Stomach (tissue), 9 donors: ENCODE data around the gene LTBP3. TPM values are rescaled to one million over a fixed set of nuclear protein-coding genes. Genes with fewer than 3 reads are reported as not detected.
A peak's percentile ranks its signal among the peaks of the same experiment; 100 is the strongest.

Source experiments
- DNase-seq, 2 donors: peaks; one replicate each; pipeline versions ENCODE4 v3.0.0 to v3.0.0-alpha.2; 2013 to 2019
- H3K27ac ChIP-seq, 5 donors: fragments of 200-600 bp in 4 of 5; sonication (generic) in 4 of 5; one replicate each; pipeline ENCODE4 v1.5.1; 2013 to 2019; ENCODE audit warnings: mild to moderate bottlenecking in 1 of 5, moderate library complexity in 1 of 5
- H3K27me3 ChIP-seq, 3 donors: fragments of 200-600 bp; sonication (generic); one replicate each; pipeline ENCODE4 v1.5.1; 2017 to 2019; ENCODE audit warnings: mixed run types in 1 of 3
- H3K36me3 ChIP-seq, 4 donors: fragments of 200-600 bp; sonication (generic); 1 replicate in 3 of 4; 2 replicates in 1 of 4; pipeline ENCODE4 v1.5.1; 2016 to 2019
- H3K4me1 ChIP-seq, 4 donors: fragments of 200-600 bp; sonication (generic); one replicate each; pipeline ENCODE4 v1.5.1; 2016 to 2019
- H3K4me3 ChIP-seq, 4 donors: fragments of 200-600 bp; sonication (generic) in 3 of 4; one replicate each; pipeline ENCODE4 v1.5.1; 2016 to 2019; ENCODE audit warnings: mild to moderate bottlenecking in 1 of 4
- H3K9me3 ChIP-seq, 4 donors: fragments of 200-600 bp; sonication (generic); one replicate each; pipeline ENCODE4 v1.5.1; 2016 to 2019
- CTCF ChIP-seq, 7 experiments: fragments of 450-650 bp in 4 of 7; fragments of 200-600 bp in 3 of 7; sonication (generic) in 3 of 7; IDR thresholded peaks; one replicate each; pipeline ENCODE4 v1.5.1; 2016 to 2019; ENCODE audit warnings: antibody characterized with exemption in 7 of 7, control low read depth in 2 of 7, mild to moderate bottlenecking in 1 of 7
- EP300 ChIP-seq: sonication (generic); formaldehyde crosslinking; IDR thresholded peaks from one replicate; pipeline ENCODE4 v1.6.1; 2017; ENCODE audit warnings: antibody characterized with exemption
- POLR2A ChIP-seq, 4 donors: fragments of 450-650 bp; IDR thresholded peaks; one replicate each; pipeline ENCODE4 v1.6.1; 2016; ENCODE audit warnings: antibody characterized with exemption in 4 of 4, control low read depth in 2 of 4, mild to moderate bottlenecking in 1 of 4, moderate library complexity in 1 of 4
- POLR2AphosphoS5 ChIP-seq, 3 donors: sonication (generic); formaldehyde crosslinking; IDR thresholded peaks; one replicate each; pipeline ENCODE4 v1.6.1; 2016; ENCODE audit warnings: antibody characterized with exemption in 3 of 3
- WGBS, 5 donors: extraction: QIAGEN DNeasy Blood & Tissue Kit in 3 of 5; methylation state at CpG; one replicate each; pipeline versions ENCODE4 v1.1.5 to v1.1.7; 2013 to 2018; 5-methylcytosine and 5-hydroxymethylcytosine counted together
- intact Hi-C: fragments of 100-400 bp; cut with DNase I; formaldehyde crosslinking; loops from one replicate; pipeline ENCODE4 v1.15.1; 2023; ENCODE audit warnings: low total_unique reads
- polyA plus RNA-seq, 3 donors: library from polyadenylated mRNA; stranded (reverse); fragments of 200-250 nt; gene quantifications; one replicate each; pipeline ENCODE4 v1.2.3, GENCODE V29; 2013
- total RNA-seq, 5 donors: library from RNA; depleted of rRNA; stranded (reverse); fragments of >200 nt; gene quantifications; one replicate each; pipeline versions ENCODE4 v1.1.0 to v1.2.3, GENCODE V29; 2014 to 2016
- donor health status: healthy with polysubstance abuse.
- donor health status: Bipolar disorder and iron deficiency.
- donor health status: healthy.

Gene LTBP3
- total and polyA plus RNA-seq, 8 donors = 26.9 to 452 (median 79.3) TPM

GRCh38 chr11:65530157-65530496 is 28.0 kb downstream of the LTBP3 start:
- Histone ChIP-seq H3K36me3 (peaks cover 57 to 90% (median 88%) of the 10 kb centered on the region in 4 donors), H3K27me3 (no peaks in the 10 kb centered on the region), H3K4me1 (peaks cover 14 to 37% (median 28%) of the 10 kb centered on the region in 4 donors), H3K4me3 (no peak overlapping the region), H3K27ac (no peak overlapping the region), H3K9me3 (no peaks in the 10 kb centered on the region)
- 71 to 88% (median 84%) methylated on average over 5 of the region's 5 CpGs for WGBS, 5 donors
- intact Hi-C loops = no loop called here
- peak in 1 of 2 donors; percentile 33 for DNase-seq
- no peak for TF ChIP-seq CTCF (IDR thresholded peaks at IDR 0.05)
- TF ChIP-seq POLR2A (IDR thresholded peaks at IDR 0.05) = no peak
- TF ChIP-seq EP300 = no peak
- TF ChIP-seq POLR2AphosphoS5 (IDR thresholded peaks at IDR 0.05) = no peak

- Histone ChIP-seq H3K4me3 (no peak overlapping the region), H3K27ac (no peak overlapping the region), H3K4me1 (peaks cover 14 to 37% (median 28%) of the 10 kb centered on the region in 4 donors), H3K36me3 (peaks cover 57 to 85% (median 83%) of the 10 kb centered on the region in 4 donors), H3K27me3 (no peaks in the 10 kb centered on the region), H3K9me3 (no peaks in the 10 kb centered on the region)
- intact Hi-C loops = no loop called here
- no peak for TF ChIP-seq POLR2A (IDR thresholded peaks at IDR 0.05)
- TF ChIP-seq CTCF (IDR thresholded peaks at IDR 0.05) = no peak
- no peak for TF ChIP-seq POLR2AphosphoS5 (IDR thresholded peaks at IDR 0.05)
- no peak for TF ChIP-seq EP300
- DNase-seq = peak in 1 of 2 donors; percentile 9
- WGBS, 5 donors = 72 to 88% (median 85%) methylated on average over 7 to 10 of the region's 10 CpGs
Observed at GRCh38 chr11:65529475-65530156, 28.5 kb downstream of the LTBP3 start.

- Histone ChIP-seq H3K36me3 (peaks cover 54 to 77% (median 77%) of the 10 kb centered on the region in 4 donors), H3K27ac (no peak overlapping the region), H3K27me3 (no peaks in the 10 kb centered on the region), H3K9me3 (no peaks in the 10 kb centered on the region), H3K4me3 (no peak overlapping the region), H3K4me1 (peaks cover 21 to 44% (median 35%) of the 10 kb centered on the region in 4 donors)
- DNase-seq = peak in 1 of 2 donors; percentile 5
- intact Hi-C loops = no loop called here
- TF ChIP-seq EP300 = no peak
- no peak for TF ChIP-seq POLR2A (IDR thresholded peaks at IDR 0.05)
- TF ChIP-seq CTCF (IDR thresholded peaks at IDR 0.05) = no peak
- TF ChIP-seq POLR2AphosphoS5 (IDR thresholded peaks at IDR 0.05) = no peak
- WGBS, 5 donors = 89 to 95% (median 93%) methylated on average over 12 of the region's 12 CpGs
Observed at GRCh38 chr11:65528819-65529350, 29.3 kb downstream of the LTBP3 start.

- 87 to 94% (median 90%) methylated on average over 7 to 8 of the region's 8 CpGs for WGBS, 5 donors
- H3K4me3 ChIP-seq = peak overlapping the region in 1 of 4 donors; percentile 71
Observed at GRCh38 chr11:65526744-65527143, 31.4 kb downstream of the LTBP3 start.

More at GRCh38 chr11:65526744-65527143, 31.4 kb downstream of the LTBP3 start:
- peak in 1 of 2 donors; percentile 7 for DNase-seq
- H3K9me3 ChIP-seq = no peaks in the 10 kb centered on the region
- peaks cover 21 to 52% (median 41%) of the 10 kb centered on the region in 4 donors for H3K4me1 ChIP-seq
- no peaks in the 10 kb centered on the region for H3K27me3 ChIP-seq
- TF ChIP-seq EP300 (no peak), POLR2A (IDR thresholded peaks at IDR 0.05) (no peak), POLR2AphosphoS5 (IDR thresholded peaks at IDR 0.05) (no peak), CTCF (IDR thresholded peaks at IDR 0.05) (no peak)
- intact Hi-C loops = no loop called here
- peaks cover 37 to 56% (median 55%) of the 10 kb centered on the region in 4 donors for H3K36me3 ChIP-seq
- no peak overlapping the region for H3K27ac ChIP-seq
